ENCODE results near the gene SLC28A1. TPM values are rescaled to one million over a fixed set of nuclear protein-coding genes. Genes with fewer than 3 reads are reported as not detected.

SLC28A1 gene, protein sequence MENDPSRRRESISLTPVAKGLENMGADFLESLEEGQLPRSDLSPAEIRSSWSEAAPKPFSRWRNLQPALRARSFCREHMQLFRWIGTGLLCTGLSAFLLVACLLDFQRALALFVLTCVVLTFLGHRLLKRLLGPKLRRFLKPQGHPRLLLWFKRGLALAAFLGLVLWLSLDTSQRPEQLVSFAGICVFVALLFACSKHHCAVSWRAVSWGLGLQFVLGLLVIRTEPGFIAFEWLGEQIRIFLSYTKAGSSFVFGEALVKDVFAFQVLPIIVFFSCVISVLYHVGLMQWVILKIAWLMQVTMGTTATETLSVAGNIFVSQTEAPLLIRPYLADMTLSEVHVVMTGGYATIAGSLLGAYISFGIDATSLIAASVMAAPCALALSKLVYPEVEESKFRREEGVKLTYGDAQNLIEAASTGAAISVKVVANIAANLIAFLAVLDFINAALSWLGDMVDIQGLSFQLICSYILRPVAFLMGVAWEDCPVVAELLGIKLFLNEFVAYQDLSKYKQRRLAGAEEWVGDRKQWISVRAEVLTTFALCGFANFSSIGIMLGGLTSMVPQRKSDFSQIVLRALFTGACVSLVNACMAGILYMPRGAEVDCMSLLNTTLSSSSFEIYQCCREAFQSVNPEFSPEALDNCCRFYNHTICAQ
- under 1 TPM in 2 of 4 donors, not detected in 2; 0.21 to 0.43 TPM for total RNA-seq

- no peaks in the 10 kb centered on the region for H3K4me1 ChIP-seq
- no peaks in the 10 kb centered on the region for H3K27me3 ChIP-seq
- no peak for DNase-seq
- no peaks in the 10 kb centered on the region for H3K36me3 ChIP-seq
- no peaks in the 10 kb centered on the region for H3K9me3 ChIP-seq
- intact Hi-C loops (cut with DNase I; ENCODE audit: low total_unique reads), result no loop called here
- no peak within 1 kb of the TSS for H3K4me3 ChIP-seq
- TF ChIP-seq, protein P1, sequence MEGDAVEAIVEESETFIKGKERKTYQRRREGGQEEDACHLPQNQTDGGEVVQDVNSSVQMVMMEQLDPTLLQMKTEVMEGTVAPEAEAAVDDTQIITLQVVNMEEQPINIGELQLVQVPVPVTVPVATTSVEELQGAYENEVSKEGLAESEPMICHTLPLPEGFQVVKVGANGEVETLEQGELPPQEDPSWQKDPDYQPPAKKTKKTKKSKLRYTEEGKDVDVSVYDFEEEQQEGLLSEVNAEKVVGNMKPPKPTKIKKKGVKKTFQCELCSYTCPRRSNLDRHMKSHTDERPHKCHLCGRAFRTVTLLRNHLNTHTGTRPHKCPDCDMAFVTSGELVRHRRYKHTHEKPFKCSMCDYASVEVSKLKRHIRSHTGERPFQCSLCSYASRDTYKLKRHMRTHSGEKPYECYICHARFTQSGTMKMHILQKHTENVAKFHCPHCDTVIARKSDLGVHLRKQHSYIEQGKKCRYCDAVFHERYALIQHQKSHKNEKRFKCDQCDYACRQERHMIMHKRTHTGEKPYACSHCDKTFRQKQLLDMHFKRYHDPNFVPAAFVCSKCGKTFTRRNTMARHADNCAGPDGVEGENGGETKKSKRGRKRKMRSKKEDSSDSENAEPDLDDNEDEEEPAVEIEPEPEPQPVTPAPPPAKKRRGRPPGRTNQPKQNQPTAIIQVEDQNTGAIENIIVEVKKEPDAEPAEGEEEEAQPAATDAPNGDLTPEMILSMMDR (IDR thresholded peaks at IDR 0.05), result no peak
- no peak for TF ChIP-seq POLR2A (IDR thresholded peaks at IDR 0.05)
- H3K27ac ChIP-seq, result no peak within 1 kb of the TSS
These were observed at the start of gene SLC28A1 for GRCh38 chr15:84883916-84884781. Gene SLC28A1 (plus strand): TSS chr15:84884662. CDS start chr15:84887761, 3,099 bp downstream.

DNA sequence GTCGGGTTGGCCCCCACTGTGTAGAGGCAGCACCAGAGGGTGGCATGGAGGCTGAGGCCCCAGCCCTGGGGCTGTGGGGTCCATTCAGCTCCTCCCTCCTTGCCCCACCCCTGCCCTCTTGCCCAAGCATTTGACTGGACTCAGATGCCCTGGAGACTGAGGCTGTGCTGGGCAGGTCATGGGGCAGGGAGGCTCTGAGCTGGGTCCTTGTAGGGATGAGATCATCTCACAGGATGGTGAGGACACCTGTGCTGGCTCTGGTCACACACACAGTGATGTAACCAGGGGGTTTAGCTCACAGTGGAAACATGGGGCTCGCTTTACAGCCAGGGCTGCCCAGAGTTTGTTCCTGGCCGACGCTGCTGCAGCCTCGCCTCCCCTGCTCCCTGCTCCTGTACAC is 49.5 kb upstream of the SLC28A1 start:
- TF ChIP-seq, protein P1 (IDR thresholded peaks at IDR 0.05), result no peak
- no peak for TF ChIP-seq POLR2A (IDR thresholded peaks at IDR 0.05)
- H3K36me3 ChIP-seq, result no peaks in the 10 kb centered on the region
- no peak for DNase-seq
- no peaks in the 10 kb centered on the region for H3K4me1 ChIP-seq
- intact Hi-C loops (cut with DNase I; ENCODE audit: low total_unique reads), result no loop called here
- no peak overlapping the region for H3K4me3 ChIP-seq
- no peaks in the 10 kb centered on the region for H3K27me3 ChIP-seq
- no peaks in the 10 kb centered on the region for H3K9me3 ChIP-seq
- no peak overlapping the region for H3K27ac ChIP-seq

DNA sequence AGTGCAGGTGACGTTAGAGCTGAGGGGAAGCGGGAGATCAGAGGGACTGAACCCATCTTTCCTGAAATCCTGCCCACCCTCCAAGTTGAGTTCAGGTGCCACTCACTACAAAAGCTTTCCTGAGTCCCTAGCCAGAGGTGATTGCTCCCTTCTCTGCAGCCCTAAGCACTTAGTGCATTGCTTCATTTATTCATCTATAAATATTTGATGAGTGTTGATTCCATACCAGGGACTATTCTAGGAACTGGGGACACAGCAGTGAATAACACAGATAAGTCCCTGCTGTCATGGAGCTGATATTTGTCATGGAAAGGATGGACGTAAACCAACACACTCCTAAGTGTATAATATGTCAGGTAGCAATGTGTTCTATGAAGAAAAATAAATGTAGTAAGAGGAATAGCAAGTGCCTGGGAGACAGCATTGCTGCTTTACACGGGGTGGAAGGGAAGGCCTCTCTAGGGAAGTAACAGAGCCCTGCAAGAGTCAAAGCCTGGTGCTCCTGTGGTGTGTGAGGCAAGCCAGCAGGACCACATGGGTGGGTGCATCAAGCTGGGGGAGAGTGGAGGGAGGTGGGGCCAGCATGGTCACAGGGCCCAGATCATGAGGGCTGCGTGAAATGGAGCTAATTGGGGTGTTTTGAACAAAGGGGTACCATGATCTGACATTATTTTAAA is 48.7 kb upstream of the SLC28A1 start:
- no peak overlapping the region for H3K4me3 ChIP-seq
- DNase-seq, result no peak
- TF ChIP-seq POLR2A (IDR thresholded peaks at IDR 0.05), result no peak
- TF ChIP-seq, protein P1 (IDR thresholded peaks at IDR 0.05), result no peak
- H3K36me3 ChIP-seq, result no peaks in the 10 kb centered on the region
- H3K27me3 ChIP-seq, result no peaks in the 10 kb centered on the region
- no peak overlapping the region for H3K27ac ChIP-seq
- intact Hi-C loops (cut with DNase I; ENCODE audit: low total_unique reads), result no loop called here
- H3K9me3 ChIP-seq, result no peaks in the 10 kb centered on the region
- H3K4me1 ChIP-seq, result peaks cover 0 to 4% of the 10 kb centered on the region in 2 donors

DNA sequence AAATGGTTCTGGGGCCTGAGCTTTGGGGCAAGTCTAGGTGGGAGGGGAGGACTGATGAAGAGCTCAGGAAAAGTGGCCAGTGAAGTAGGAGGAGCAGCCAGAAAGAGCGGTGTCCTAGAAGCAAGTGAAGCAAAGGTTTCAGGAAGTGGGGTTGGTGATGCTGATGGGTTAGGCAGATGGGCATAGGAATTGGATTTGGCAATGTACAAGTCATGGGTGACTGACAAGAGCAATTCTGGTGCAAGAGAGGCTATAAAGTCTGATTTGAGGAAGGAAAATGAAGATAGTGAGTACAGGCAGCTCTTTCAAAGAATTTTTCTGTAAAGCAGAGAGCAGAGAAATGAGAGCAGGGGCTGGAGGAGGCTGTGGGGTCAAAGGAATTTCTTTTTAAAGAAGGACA is 47.6 kb upstream of the SLC28A1 start:
- Histone ChIP-seq H3K9me3 (no peaks in the 10 kb centered on the region), H3K27me3 (no peaks in the 10 kb centered on the region), H3K4me3 (no peak overlapping the region), H3K36me3 (no peaks in the 10 kb centered on the region), H3K4me1 (peaks cover 0 to 4% of the 10 kb centered on the region in 2 donors), H3K27ac (no peak overlapping the region)
- TF ChIP-seq POLR2A (IDR thresholded peaks at IDR 0.05), result no peak
- TF ChIP-seq, protein P1 (IDR thresholded peaks at IDR 0.05), result no peak
- DNase-seq, result no peak
- intact Hi-C loops (cut with DNase I; ENCODE audit: low total_unique reads), result no loop called here
